Activated naive CD4-positive, alpha-beta T cell treated with anti-CD3 and anti-CD28 coated beads, Interleukin-2, amount 50 U/mL, for 72 hours (primary cell): ENCODE measurements around the gene GABARAPL2. TPM values are rescaled to one million over a fixed set of nuclear protein-coding genes. Genes with fewer than 3 reads are reported as not detected.
"Not testable (repeated sequence)": the region's sequence is repeated elsewhere in the genome, so short reads cannot be mapped to it uniquely, and the experiment has no call there.

ENCODE experiments used
- ATAC-seq, 2 donors: fragments of 150-1000 bp; cut with Tn5 transposase; 2 replicates each; pipeline ENCODE4 v1.10.0; 2021; ENCODE audit warnings: mild to moderate bottlenecking in 2 of 2, moderate library complexity in 2 of 2
- DNase-seq, 2 donors: peaks; one replicate each; pipeline ENCODE4 v3.0.0; 2021 to 2022; ENCODE audit warnings: low spot score in 2 of 2
- H3K27ac Mint-ChIP-seq, 2 donors: one replicate each; pipeline ENCODE4 v1.8.0; 2022; ENCODE audit warnings: mild to moderate bottlenecking in 2 of 2, mixed read lengths in 2 of 2
- H3K36me3 Mint-ChIP-seq, 2 donors: one replicate each; pipeline ENCODE4 v1.8.0; 2022; ENCODE audit warnings: mixed read lengths in 2 of 2
- H3K9me3 Mint-ChIP-seq, 2 donors: one replicate each; pipeline ENCODE4 v1.8.0; 2022; ENCODE audit warnings: mixed read lengths in 2 of 2
- total RNA-seq, 2 donors: library from RNA; stranded (reverse); gene quantifications; one replicate each; pipeline ENCODE4 v1.2.3, GENCODE V29; 2022

Gene GABARAPL2
- total RNA-seq, 2 donors from 2014 or later = 56.0 to 82.3 TPM

DNA sequence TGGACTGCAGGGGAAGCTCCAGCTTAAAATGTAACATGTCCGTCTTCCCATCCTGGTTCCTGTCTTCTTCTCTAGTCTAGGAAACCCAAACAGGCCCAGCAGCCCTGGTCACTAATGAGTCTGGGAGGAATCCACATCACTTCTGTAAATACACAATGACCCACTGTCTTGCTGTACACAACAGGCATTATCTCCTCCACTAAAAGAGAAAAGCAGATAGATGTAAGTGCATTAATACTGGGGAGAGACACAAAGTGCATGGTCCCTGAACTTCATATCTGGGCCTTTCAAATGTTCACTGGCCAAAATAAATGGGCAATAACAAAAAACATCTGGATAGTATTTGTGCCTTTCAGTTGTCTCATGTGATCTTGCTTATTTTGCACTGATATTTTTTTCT, 20.3 kb upstream of the GABARAPL2 start:
- H3K36me3 Mint-ChIP-seq, H3K27ac Mint-ChIP-seq, DNase-seq, ATAC-seq, H3K9me3 Mint-ChIP-seq: not testable (repeated sequence)

DNA sequence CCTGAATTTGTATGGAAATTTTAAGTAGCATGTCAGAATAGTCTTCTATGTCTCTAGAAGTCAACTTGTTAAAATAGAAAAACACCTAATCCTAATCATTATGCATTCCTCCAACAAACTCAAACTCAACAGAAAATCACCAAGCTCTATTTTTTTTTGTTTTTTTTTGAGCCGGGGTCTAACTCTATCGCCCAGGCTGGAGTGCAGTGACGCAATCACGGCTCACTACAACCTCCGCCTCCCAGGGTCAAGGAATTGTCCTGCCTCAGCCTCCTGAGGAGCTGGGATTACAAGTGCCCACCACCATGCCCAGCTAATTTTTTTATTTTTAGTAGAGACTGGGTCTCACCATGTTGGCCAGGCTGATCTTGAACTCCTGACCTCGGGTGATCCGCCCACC, 19.9 kb upstream of the GABARAPL2 start:
- Mint-ChIP-seq H3K9me3 (no peaks in the 10 kb centered on the region), H3K27ac (no peak overlapping the region), H3K36me3 (no peaks in the 10 kb centered on the region)
- ATAC-seq = no peak
- no peak for DNase-seq

DNA sequence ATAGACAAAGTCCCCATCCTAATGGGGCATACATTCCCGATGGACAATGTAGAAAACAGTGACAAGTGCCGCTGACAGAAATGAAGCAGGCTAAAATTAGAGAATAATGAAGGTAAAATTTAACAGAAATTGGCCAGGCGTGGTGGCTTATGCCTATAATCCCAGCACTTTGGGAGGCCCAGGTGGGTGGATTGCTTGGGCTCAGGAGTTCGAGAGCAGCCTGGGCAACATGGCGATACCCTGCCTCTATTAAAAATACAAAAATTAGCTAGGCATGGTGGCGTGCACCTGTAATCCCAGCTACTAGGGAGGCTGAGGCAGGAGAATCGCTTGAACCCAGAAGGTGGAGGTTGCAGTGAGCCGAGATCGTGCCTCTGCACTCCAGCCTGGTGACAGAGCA, 17.7 kb upstream of the GABARAPL2 start:
- not testable (repeated sequence) for ATAC-seq

DNA sequence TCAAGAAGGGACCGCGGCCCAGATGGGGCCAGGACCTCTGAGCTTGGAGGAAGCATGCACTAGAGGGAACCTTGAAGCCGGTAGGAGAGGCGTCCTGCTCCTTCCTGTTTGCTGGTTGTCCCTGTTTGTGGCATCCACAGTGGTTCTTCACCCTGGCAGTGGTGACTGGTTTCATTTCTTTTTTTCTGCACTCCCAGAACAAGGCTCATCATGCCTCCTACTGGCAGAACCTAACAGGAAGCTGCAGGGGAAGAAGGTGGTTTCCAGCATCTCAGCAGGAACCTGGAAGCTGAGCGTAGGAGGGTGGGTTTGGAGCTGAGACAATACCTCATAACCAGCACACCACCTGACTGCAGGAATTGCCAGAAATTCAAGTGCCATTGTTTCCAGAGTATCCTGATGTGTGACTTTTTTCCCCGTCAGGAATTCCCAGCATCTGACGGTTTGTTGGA, 15.9 kb upstream of the GABARAPL2 start:
- H3K27ac Mint-ChIP-seq = peak overlapping the region in 1 of 2 donors; percentile 10
- ATAC-seq = peak; percentile 77 to 81
- no peaks in the 10 kb centered on the region for H3K9me3 Mint-ChIP-seq
- no peaks in the 10 kb centered on the region for H3K36me3 Mint-ChIP-seq
- DNase-seq = peak in 1 of 2 donors; percentile 35

More for the DNA sequence above, 17.7 kb upstream of the GABARAPL2 start:
- not testable (repeated sequence) for H3K9me3 Mint-ChIP-seq, H3K36me3 Mint-ChIP-seq, DNase-seq, H3K27ac Mint-ChIP-seq

DNA sequence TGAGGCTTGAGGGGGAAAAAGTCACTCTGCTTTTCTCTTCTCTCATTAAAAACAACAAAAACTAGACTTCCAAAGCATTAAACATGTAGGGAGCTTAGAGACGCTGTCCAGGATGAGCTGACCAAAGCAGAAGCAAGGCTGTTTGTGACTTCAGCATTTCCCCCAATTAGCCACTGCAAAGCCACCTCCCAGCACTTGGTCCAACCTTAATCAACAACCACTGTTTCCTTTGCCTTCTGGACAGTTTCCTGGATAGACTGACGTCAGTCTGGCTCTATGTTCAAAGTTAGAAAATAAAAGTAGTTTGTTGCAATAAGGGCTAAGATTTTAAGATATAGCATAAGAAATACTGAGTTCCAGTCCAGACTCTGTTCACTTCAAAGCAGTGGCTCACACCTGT, 13.2 kb upstream of the GABARAPL2 start:
- no peak for ATAC-seq
- no peaks in the 10 kb centered on the region for H3K9me3 Mint-ChIP-seq
- H3K27ac Mint-ChIP-seq = no peak overlapping the region
- H3K36me3 Mint-ChIP-seq = no peaks in the 10 kb centered on the region
- DNase-seq = no peak

DNA sequence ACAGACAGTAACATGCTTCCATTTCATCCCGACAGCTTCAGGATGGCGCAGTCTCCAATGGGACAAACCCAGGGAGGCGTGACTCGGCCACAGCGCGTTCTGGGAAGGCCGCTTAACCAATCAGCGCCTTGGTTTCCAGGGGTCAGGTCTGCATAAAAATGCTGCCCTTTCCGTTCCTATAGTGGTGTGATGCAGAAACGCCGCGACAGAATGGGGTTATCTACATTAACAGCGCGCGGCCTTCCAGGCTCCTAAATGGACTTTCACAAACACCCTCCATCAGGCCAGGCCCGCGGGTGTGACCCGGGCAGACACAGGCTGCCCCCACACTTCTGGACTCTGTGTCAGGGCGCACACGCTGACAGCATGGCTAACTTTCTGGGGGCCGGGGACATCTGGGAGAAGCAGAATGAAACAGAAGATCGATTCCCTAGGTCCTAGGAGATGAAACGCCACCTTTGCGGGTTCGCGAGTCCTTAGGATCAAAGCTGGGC, 10.9 kb upstream of the GABARAPL2 start:
- H3K27ac Mint-ChIP-seq = peak overlapping the region; percentile 68 to 94
- DNase-seq (peak in 1 of 2 donors; percentile 25), ATAC-seq (peak; percentile 2 to 7)
- no peaks in the 10 kb centered on the region for H3K36me3 Mint-ChIP-seq
- no peaks in the 10 kb centered on the region for H3K9me3 Mint-ChIP-seq

DNA sequence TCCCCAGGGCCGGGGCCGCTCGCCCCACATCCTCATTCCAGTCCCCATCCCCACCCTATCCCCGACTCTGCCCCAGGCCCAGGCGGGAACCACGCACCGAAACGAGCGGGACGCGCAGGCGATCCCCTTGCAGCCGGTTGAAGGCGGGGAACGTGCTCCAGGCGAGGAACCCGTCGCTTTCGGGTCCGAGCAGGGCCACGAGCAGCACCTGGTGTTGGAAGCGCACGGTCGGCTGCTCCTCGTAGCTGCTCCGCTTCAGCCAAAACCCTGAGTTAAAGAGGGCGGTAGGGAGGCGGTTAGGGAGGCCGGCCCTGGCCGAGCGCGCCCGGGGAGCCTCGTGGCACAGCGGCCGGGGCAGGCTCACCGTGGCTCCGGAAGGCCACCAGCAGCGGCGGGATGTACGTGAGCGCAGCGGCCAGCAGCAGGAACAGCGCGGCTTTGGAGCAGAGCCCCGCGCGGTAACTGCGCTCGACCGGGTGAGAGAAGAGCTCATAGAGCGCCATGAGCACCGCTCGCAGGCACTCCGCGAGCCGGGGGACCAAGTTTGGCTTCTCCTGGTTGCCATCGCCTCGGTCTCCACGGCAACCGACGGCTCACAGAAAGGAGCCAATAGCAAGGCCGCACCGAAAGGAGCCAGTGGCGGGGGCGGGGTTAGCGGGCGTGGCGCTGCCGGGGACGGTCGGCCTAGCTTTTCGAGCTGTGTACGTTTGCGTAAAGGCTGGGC, 10.3 kb upstream of the GABARAPL2 start, which contains the start of gene TMEM231:
Gene TMEM231, minus strand, starts transcription at position 546 of the 724 bp plus-strand sequence. Its CDS starts 43 bp downstream, at position 503.
- Mint-ChIP-seq H3K36me3 (no peaks in the 10 kb centered on the region), H3K27ac (peak within 1 kb of the TSS; percentile 68 to 94), H3K9me3 (no peaks in the 10 kb centered on the region)
- ATAC-seq = peak; percentile 98 to 99
- DNase-seq = peak; percentile 91 to 96

DNA sequence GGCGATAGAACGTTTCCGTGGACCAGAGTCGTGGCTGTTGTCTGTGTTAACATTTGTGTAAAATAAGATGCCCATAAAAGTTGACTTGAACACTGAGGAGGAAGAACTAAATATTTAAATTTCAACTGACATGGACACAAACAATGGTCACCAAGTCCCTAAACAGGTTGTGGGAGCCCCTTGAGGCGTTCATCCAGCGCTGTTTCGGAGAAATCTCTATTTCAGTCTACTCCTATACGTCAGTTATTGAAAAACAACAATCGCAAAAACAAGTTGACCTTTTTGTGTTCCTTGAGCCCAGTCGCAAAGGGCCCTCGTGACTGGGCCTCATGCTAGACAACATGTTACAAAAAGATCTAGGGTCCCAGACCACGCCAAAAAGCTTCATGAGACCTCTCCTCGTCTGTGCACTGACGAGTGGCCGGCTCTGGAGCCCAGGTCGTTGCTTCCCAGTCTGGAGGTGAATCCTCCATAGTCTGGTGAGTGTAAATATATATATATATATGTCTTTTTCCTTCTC, 9.7 kb upstream of the GABARAPL2 start:
- DNase-seq (no peak), ATAC-seq (no peak)
- H3K27ac Mint-ChIP-seq = peak overlapping the region in 1 of 2 donors; percentile 68
- no peaks in the 10 kb centered on the region for H3K36me3 Mint-ChIP-seq
- H3K9me3 Mint-ChIP-seq = no peaks in the 10 kb centered on the region

DNA sequence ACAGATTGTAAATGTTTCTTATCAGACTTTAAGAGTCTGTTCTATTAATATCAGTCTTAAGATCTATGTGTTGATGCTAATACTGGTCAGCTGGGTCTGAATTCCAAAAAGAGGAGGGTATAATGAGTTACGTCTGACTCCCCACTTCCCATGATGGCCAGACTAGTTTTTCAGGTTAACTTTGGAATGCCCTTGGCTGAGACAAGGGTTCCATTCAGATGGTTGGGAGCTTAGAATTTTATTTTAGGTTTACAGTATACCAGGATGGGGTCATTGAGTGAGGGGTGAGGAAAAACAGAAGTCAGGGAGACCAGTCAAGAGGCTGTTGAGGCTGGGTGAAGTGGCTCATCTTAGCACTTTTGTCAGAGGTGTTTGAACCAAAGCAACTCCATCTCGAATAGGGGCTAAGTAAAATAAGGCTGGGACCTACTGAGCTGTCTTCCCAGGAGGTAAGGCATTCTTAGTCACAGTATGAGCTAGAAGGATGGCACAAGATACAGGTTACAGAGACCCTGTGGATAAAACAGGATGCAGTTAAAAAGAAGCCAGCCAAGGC, 7.3 kb upstream of the GABARAPL2 start:
- no peak for DNase-seq
- ATAC-seq = no peak
- no peaks in the 10 kb centered on the region for H3K9me3 Mint-ChIP-seq
- H3K27ac Mint-ChIP-seq = no peak overlapping the region
- no peaks in the 10 kb centered on the region for H3K36me3 Mint-ChIP-seq

DNA sequence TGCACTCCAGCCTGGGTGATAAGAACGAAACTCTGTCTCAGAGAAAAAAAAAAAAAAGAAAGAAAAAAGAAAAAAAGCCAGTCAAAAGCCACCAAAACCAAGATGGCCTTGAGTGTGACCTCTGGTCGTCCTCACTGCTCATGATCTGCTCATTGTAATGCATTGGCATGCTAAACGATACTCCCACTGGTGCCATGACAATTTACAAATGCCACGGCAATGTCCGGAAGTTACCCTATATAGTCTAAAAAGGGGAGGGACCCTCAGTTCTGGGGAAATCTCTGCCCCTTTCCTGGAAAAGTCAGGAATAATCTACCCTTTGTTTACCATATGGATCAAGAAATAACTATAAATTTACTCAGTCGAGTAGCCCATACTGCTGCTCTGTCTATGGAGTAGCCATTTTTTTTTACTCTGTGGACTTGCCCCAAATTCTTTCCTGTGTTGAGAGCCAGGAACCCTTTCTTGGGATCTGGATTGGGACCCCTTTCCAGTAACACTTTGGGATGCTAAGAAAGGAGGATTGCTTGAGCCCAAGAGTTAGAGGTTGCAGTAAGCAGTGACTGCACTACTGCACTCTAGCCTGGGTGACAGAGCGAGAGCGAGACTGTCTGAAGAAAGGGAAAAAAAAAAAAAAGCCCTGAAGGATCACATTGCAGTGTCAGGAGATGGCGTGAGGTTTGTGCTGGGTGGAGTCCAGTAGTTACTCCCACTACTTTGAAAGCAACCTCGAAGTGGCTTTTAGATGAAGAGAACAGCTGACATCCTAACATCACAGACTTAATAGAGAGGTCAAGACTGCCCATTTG, 6.4 kb upstream of the GABARAPL2 start:
- Mint-ChIP-seq H3K27ac (peak overlapping the region in 1 of 2 donors; percentile 8), H3K36me3 (no peaks in the 10 kb centered on the region), H3K9me3 (no peaks in the 10 kb centered on the region)
- DNase-seq (no peak), ATAC-seq (no peak)

DNA sequence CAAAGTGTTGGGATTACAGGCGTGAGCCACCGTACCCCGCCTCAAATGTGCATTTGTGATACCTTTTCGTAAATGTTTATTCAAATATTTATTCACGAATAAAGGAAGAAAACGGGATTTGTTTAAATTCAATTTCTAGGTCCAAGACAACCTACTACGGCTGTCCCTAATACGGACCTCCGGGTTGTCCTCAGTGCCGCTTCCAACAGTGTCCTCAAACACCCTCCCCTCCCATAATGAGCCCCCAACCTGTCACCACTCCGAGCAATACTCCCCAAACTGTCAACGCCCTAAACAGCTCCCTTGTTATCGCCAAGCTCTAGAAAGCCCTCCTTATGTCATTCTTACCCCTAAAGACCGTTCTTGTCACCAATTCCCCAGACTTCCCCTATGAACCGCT, 539 bp upstream of the GABARAPL2 start:
- peak overlapping the region; percentile 90 to 96 for H3K27ac Mint-ChIP-seq
- no peak for DNase-seq
- peak in 1 of 2 donors; percentile 21 for ATAC-seq
- no peaks in the 10 kb centered on the region for H3K36me3 Mint-ChIP-seq
- H3K9me3 Mint-ChIP-seq = no peaks in the 10 kb centered on the region

DNA sequence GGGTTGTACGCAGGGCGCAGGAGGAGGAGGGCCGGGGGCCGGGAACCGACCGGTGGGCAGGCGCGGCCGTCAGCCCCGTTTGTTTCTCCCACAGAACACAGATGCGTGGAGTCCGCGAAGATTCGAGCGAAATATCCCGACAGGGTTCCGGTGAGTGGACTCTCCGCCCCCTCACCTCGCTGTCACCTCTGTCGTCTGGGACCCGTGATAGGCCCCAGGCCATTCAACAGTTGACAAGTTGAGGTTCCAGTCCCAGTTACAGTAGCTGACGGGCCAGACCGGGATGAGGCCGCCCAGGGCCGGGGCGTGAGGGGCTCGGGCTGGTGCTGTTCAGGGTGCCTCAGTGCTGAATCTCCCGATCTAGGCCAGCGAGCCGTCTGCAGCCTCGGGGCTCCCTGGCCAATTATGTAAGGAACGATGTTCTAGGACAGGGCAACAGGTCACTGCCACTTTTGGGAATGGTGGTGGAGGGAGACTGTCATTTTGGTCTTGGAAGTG, 628 bp downstream of the GABARAPL2 start:
- Mint-ChIP-seq H3K36me3 (no peaks in the 10 kb centered on the region), H3K27ac (peak overlapping the region; percentile 79 to 90), H3K9me3 (no peaks in the 10 kb centered on the region)
- DNase-seq = peak in 1 of 2 donors; percentile 23
- ATAC-seq = peak; percentile 7 to 9

DNA sequence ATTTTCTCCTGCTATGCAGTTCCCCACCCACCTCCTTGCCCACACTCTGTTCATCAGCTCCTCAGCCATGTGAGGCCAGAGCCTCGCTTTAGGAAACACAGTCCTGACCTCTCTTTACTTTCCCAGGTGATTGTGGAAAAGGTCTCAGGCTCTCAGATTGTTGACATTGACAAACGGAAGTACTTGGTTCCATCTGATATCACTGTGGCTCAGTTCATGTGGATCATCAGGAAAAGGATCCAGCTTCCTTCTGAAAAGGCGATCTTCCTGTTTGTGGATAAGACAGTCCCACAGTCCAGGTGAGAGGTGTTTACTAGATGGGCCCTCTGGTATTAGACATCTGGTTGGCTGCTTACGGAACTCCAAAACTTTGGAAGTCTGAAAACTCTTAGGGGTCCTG, 1.7 kb downstream of the GABARAPL2 start:
- Mint-ChIP-seq H3K9me3 (no peaks in the 10 kb centered on the region), H3K36me3 (no peaks in the 10 kb centered on the region), H3K27ac (peak overlapping the region in 1 of 2 donors; percentile 90)
- DNase-seq = no peak
- ATAC-seq = no peak

DNA sequence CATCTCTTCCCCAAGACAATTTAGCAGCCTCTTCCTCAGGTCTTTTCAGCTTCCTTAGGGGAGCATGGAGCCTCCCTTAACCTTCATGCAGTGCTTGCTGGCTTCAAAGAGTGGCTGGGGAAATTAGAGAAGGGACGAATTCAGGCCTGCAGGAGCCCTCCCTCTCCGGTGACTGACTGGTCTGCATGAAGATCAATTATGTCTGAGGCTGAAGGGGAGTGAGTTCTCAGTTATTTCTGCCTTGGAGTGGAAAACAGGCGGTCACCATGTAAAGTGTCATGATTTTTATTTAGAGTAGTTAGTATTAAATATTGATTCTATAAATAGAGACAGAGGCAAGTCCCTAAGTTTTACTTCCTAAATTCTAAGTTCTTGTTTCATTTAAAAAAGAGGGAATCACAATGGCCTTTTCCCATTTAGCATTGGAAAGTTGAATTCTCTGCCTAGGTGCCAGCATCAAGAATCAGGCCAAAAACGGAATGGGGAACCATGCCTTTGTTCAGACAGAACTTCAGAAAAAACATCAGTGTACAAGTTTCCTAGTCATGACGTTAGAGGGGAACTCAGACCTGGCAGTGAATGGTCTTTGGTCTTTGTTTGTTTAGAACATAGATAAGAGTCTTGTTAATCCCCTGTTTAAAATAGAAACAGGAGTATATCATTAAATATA, 4.4 kb downstream of the GABARAPL2 start:
- no peak for DNase-seq
- H3K36me3 Mint-ChIP-seq = no peaks in the 10 kb centered on the region
- no peak for ATAC-seq
- H3K9me3 Mint-ChIP-seq = no peaks in the 10 kb centered on the region
- H3K27ac Mint-ChIP-seq = no peak overlapping the region

DNA sequence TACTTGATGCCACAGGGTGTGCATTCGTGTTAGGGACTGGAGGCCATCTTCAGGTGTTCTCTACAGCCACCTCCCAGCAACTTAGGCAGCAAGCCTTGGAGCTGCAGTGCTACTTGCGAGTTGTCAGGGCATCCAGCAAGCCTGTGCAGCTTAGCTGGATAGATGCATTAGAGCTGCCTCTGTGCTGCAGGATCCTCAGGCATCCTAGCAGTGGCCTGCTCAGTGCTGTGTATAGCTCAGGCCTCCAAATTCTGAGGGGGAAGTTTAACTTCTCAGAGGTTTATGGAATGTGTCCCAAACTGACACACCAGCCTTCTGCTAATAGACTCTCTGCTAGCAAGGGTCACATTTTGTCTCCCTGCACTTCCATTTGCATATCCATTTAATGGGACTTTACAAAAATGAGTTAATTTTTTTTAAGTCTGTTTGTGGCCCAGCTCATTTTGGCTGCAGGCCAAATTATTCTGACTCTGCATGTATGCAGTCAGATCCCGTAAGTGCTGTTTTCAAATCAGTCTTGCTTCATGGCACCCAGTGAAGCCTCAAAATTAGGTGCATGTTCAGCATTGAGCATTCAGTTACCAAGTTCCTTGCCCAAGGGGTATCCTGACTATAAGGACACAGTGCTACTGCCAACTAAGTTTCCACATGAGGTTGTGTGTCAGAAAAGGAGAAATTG, 6.8 kb downstream of the GABARAPL2 start:
- ATAC-seq (no peak), DNase-seq (no peak)
- Mint-ChIP-seq H3K9me3 (no peaks in the 10 kb centered on the region), H3K27ac (no peak overlapping the region), H3K36me3 (no peaks in the 10 kb centered on the region)

DNA sequence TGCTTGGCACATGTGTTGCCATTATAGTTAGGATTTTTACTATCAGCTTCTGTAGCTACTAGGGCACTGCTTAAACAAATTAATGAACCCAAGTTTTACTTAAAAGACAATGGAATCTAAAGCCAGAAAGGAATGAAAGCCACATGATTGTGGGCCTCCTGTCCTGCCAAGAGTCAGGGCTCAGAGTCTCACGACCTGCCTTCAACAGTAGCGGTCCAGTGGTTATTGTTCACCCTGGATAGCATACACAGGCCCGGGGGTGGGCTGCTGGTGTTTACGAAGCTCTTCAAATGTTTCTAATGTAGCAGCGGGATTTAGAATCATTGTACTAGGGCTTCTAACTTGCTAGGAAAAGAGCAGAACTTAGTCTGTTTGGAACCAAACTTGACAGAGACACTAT, 7.8 kb downstream of the GABARAPL2 start:
- Mint-ChIP-seq H3K36me3 (peaks cover 5 to 7% of the 10 kb centered on the region in 2 donors), H3K9me3 (no peaks in the 10 kb centered on the region), H3K27ac (peak overlapping the region; percentile 50 to 53)
- no peak for ATAC-seq
- no peak for DNase-seq
